Esophagus muscularis mucosa (tissue), 3 donors: ENCODE data around the gene RIMS1.

Experiments
- CTCF ChIP-seq, 3 experiments: fragments of 200-600 bp in 2 of 3; fragments of 450-650 bp in 1 of 3; sonication (generic) in 2 of 3; IDR thresholded peaks; one replicate each; pipeline ENCODE4 v1.5.1; 2017 to 2019; ENCODE audit warnings: antibody characterized with exemption in 3 of 3, mild to moderate bottlenecking in 2 of 3, moderate library complexity in 1 of 3
- POLR2A ChIP-seq: fragments of 450-650 bp; IDR thresholded peaks from one replicate; pipeline ENCODE4 v1.6.1; 2017; ENCODE audit warnings: antibody characterized with exemption, moderate library complexity, mild to moderate bottlenecking, low read depth
- POLR2AphosphoS5 ChIP-seq, 2 donors: sonication (generic); formaldehyde crosslinking; IDR thresholded peaks; one replicate each; pipeline ENCODE4 v1.6.1; 2017; ENCODE audit warnings: antibody characterized with exemption in 2 of 2

- TF ChIP-seq POLR2A (no peak), POLR2AphosphoS5 (IDR thresholded peaks at IDR 0.05) (no peak), CTCF (IDR thresholded peaks at IDR 0.05) (no peak)
Observed at GRCh38 chr6:72206606-72207005, 320.3 kb downstream of the RIMS1 start.
